ENCODE results near the gene MAEA.

MAEA gene

GRCh38 chr4:1296324-1297022 lies 6.8 kb downstream of the MAEA start:
- no peak for DNase-seq
- in situ Hi-C loops (cut with MboI; ENCODE audit: low pct_unique_long_range_greater_than_20kb, low sequenced_read_pairs), result no loop called here

- DNase-seq, result no peak
- in situ Hi-C loops (cut with MboI; ENCODE audit: low pct_unique_long_range_greater_than_20kb, low sequenced_read_pairs), result no loop called here
Measured at GRCh38 chr4:1297023-1297395, 7.3 kb downstream of the MAEA start.

- in situ Hi-C loops (cut with MboI; ENCODE audit: low pct_unique_long_range_greater_than_20kb, low sequenced_read_pairs), result no loop called here
- DNase-seq, result no peak
Measured at GRCh38 chr4:1297456-1298325, 8.0 kb downstream of the MAEA start.

GRCh38 chr4:1298461-1298860 lies 8.8 kb downstream of the MAEA start:
- DNase-seq, result no peak
- in situ Hi-C loops (cut with MboI; ENCODE audit: low pct_unique_long_range_greater_than_20kb, low sequenced_read_pairs), result no loop called here

GRCh38 chr4:1299301-1299860 lies 9.7 kb downstream of the MAEA start:
- no peak for DNase-seq
- in situ Hi-C loops (cut with MboI; ENCODE audit: low pct_unique_long_range_greater_than_20kb, low sequenced_read_pairs), result no loop called here

- DNase-seq, result no peak
- in situ Hi-C loops (cut with MboI; ENCODE audit: low pct_unique_long_range_greater_than_20kb, low sequenced_read_pairs), result no loop called here
Measured at GRCh38 chr4:1300466-1301455, 11.1 kb downstream of the MAEA start.

- in situ Hi-C loops (cut with MboI; ENCODE audit: low pct_unique_long_range_greater_than_20kb, low sequenced_read_pairs), result no loop called here
- DNase-seq, result no peak
Measured at GRCh38 chr4:1302159-1302558, 12.5 kb downstream of the MAEA start.

GRCh38 chr4:1305261-1305711 lies 15.6 kb downstream of the MAEA start:
- no peak for DNase-seq

GRCh38 chr4:1305781-1306455 lies 16.2 kb downstream of the MAEA start:
- no peak for DNase-seq
- in situ Hi-C loops (cut with MboI; ENCODE audit: low pct_unique_long_range_greater_than_20kb, low sequenced_read_pairs), result no loop called here

More at GRCh38 chr4:1305261-1305711, 15.6 kb downstream of the MAEA start:
- in situ Hi-C loops (cut with MboI; ENCODE audit: low pct_unique_long_range_greater_than_20kb, low sequenced_read_pairs), result no loop called here

GRCh38 chr4:1307951-1308735 lies 18.5 kb downstream of the MAEA start:
- DNase-seq, result no peak
- in situ Hi-C loops (cut with MboI; ENCODE audit: low pct_unique_long_range_greater_than_20kb, low sequenced_read_pairs), result no loop called here

GRCh38 chr4:1309261-1310010 lies 19.7 kb downstream of the MAEA start:
- in situ Hi-C loops (cut with MboI; ENCODE audit: low pct_unique_long_range_greater_than_20kb, low sequenced_read_pairs), result no loop called here
- no peak for DNase-seq

GRCh38 chr4:1310031-1310795 lies 20.5 kb downstream of the MAEA start:
- DNase-seq, result no peak
- in situ Hi-C loops (cut with MboI; ENCODE audit: low pct_unique_long_range_greater_than_20kb, low sequenced_read_pairs), result no loop called here

GRCh38 chr4:1310796-1311631 lies 21.3 kb downstream of the MAEA start:
- in situ Hi-C loops (cut with MboI; ENCODE audit: low pct_unique_long_range_greater_than_20kb, low sequenced_read_pairs), result no loop called here
- DNase-seq, result no peak

- no peak for DNase-seq
- in situ Hi-C loops (cut with MboI; ENCODE audit: low pct_unique_long_range_greater_than_20kb, low sequenced_read_pairs), result no loop called here
Measured at GRCh38 chr4:1312821-1313640, 23.3 kb downstream of the MAEA start.

- in situ Hi-C loops (cut with MboI; ENCODE audit: low pct_unique_long_range_greater_than_20kb, low sequenced_read_pairs), result no loop called here
- DNase-seq, result no peak
Measured at GRCh38 chr4:1315306-1315705, 25.6 kb downstream of the MAEA start.
